Psoas muscle (tissue), 8 donors: Measurements from ENCODE around the gene ELFN1. TPM values are rescaled to one million over a fixed set of nuclear protein-coding genes. Genes with fewer than 3 reads are reported as not detected.

Experiments used
- ATAC-seq, 4 donors: fragments of 200-7000 bp; cut with Tn5 transposase; one replicate each; pipeline ENCODE4 v1.9.1; 2020; ENCODE audit warnings: moderate library complexity in 3 of 4, mild to moderate bottlenecking in 2 of 4
- DNase-seq, 2 donors: peaks; one replicate each; pipeline ENCODE4 v3.0.0-alpha.2; 2020
- H3K27ac ChIP-seq: fragments of 200-600 bp; one replicate; pipeline ENCODE4 v1.8.0; 2022
- H3K27me3 ChIP-seq, 3 donors: fragments of 200-600 bp in 1 of 3; one replicate each; pipeline versions ENCODE4 v1.6.1 to v1.8.0; 2013 to 2022; ENCODE audit warnings: low read length in 2 of 3, mild to moderate bottlenecking in 2 of 3, moderate library complexity in 1 of 3; ENCODE audit not compliant: insufficient read depth in 3 of 3
- H3K36me3 ChIP-seq, 2 donors: fragments of 200-600 bp in 1 of 2; one replicate each; pipeline versions ENCODE4 v1.6.1 to v1.8.0; 2013 to 2022; ENCODE audit warnings: low read depth in 1 of 2, mild to moderate bottlenecking in 1 of 2, moderate library complexity in 1 of 2; ENCODE audit not compliant: insufficient read depth in 1 of 2
- H3K4me1 ChIP-seq: fragments of 200-600 bp; one replicate; pipeline ENCODE4 v1.8.0; 2022
- H3K4me3 ChIP-seq: fragments of 200-600 bp; one replicate; pipeline ENCODE4 v1.8.0; 2022; ENCODE audit warnings: mild to moderate bottlenecking
- H3K9me3 ChIP-seq: fragments of 200-600 bp; one replicate; pipeline ENCODE4 v1.8.0; 2022
- WGBS, 3 donors: extraction: QIAGEN DNeasy Blood & Tissue Kit; methylation state at CpG; one replicate each; pipeline versions ENCODE4 v1.1.6 to v1.1.7; 2013; 5-methylcytosine and 5-hydroxymethylcytosine counted together
- intact Hi-C, 2 donors: fragments of 100-400 bp; cut with DNase I; formaldehyde crosslinking; loops; one replicate each; pipeline versions ENCODE4 v1.11.0 to v1.14.2; 2022
- polyA plus RNA-seq, 3 donors: library from polyadenylated mRNA; stranded (reverse); fragments of 200-250 nt; gene quantifications; one replicate each; pipeline ENCODE4 v1.2.3, GENCODE V29; 2013
- total RNA-seq, 4 donors: library from RNA; stranded (reverse); fragmentation: NEBNext Ultra II Directional in 2 of 4; extraction: Animal tissue kit (Norgen Biotek cat#: 25700) in 2 of 4; gene quantifications; one replicate each; pipeline versions ENCODE4 v1.2.1 to v1.2.4, GENCODE V29; 2021 to 2023
- TF ChIP-seq, protein P1 (sequence below): fragments of 200-600 bp; IDR thresholded peaks from one replicate; pipeline ENCODE4 v1.8.0; 2022; ENCODE audit warnings: antibody characterized with exemption
- donor health status: healthy with polysubstance abuse.
- donor health status: DM: no; HTN: no; CAD: no; lungs with moderate emphysema.
- donor health status: Bipolar disorder and iron deficiency.
- donor health status: healthy.
- donor health status: DM: yes; HTN: yes; CAD: no.
- donor health status: DM: no; HTN: no; CAD: no.
- donor health status: DM: no; HTN: no; CAD: no.
- donor health status: DM: yes; HTN: yes; CAD: no.

ELFN1 gene
- total and polyA plus RNA-seq, 7 donors = 0.11 to 0.87 (median 0.64) TPM

GRCh38 chr7:1787681-1788235 lies 117.7 kb downstream of the ELFN1 start:
- peaks cover 4% of the 10 kb centered on the region for H3K9me3 ChIP-seq
- intact Hi-C loops = no loop called here
- ATAC-seq = no peak
- 86 to 94% (median 87%) methylated on average over 18 of the region's 18 CpGs for WGBS, 3 donors
- H3K4me3 ChIP-seq = no peak overlapping the region
- TF ChIP-seq, protein P1, sequence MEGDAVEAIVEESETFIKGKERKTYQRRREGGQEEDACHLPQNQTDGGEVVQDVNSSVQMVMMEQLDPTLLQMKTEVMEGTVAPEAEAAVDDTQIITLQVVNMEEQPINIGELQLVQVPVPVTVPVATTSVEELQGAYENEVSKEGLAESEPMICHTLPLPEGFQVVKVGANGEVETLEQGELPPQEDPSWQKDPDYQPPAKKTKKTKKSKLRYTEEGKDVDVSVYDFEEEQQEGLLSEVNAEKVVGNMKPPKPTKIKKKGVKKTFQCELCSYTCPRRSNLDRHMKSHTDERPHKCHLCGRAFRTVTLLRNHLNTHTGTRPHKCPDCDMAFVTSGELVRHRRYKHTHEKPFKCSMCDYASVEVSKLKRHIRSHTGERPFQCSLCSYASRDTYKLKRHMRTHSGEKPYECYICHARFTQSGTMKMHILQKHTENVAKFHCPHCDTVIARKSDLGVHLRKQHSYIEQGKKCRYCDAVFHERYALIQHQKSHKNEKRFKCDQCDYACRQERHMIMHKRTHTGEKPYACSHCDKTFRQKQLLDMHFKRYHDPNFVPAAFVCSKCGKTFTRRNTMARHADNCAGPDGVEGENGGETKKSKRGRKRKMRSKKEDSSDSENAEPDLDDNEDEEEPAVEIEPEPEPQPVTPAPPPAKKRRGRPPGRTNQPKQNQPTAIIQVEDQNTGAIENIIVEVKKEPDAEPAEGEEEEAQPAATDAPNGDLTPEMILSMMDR = no peak
- no peak overlapping the region for H3K27ac ChIP-seq
- no peak for DNase-seq
- H3K36me3 ChIP-seq = no peaks in the 10 kb centered on the region
- peaks cover 0 to 9% (median 0%) of the 10 kb centered on the region in 3 donors for H3K27me3 ChIP-seq
- H3K4me1 ChIP-seq = no peaks in the 10 kb centered on the region

GRCh38 chr7:1794888-1795542 lies 124.9 kb downstream of the ELFN1 start:
- ATAC-seq (no peak), DNase-seq (no peak)
- H3K36me3 ChIP-seq = no peaks in the 10 kb centered on the region
- TF ChIP-seq, protein P1 = no peak
- no peaks in the 10 kb centered on the region for H3K4me1 ChIP-seq
- peaks cover 0 to 2% (median 1%) of the 10 kb centered on the region in 3 donors for H3K27me3 ChIP-seq
- WGBS, 3 donors = 10 to 28% (median 15%) methylated on average over 1 of the region's 1 CpG
- H3K4me3 ChIP-seq = no peak overlapping the region
- intact Hi-C loops = no loop called here
- H3K27ac ChIP-seq = no peak overlapping the region
- H3K9me3 ChIP-seq = peaks cover 19% of the 10 kb centered on the region

Other genes starting within 250 kb of the ELFN1 start
- gene MICALL2, start 210.8 kb upstream of the ELFN1 start, total RNA-seq = 10 to 100 TPM in 2 of 4 donors, 1 to 10 TPM in 2; 4.6 to 12.0 (median 8.9) TPM
- 10 to 100 TPM in 1 of 3 donors, 1 to 10 TPM in 2; 4.9 to 10.9 (median 5.0) TPM for gene MICALL2, start 210.8 kb upstream of the ELFN1 start, polyA plus RNA-seq
- gene INTS1, start 165.9 kb upstream of the ELFN1 start, total RNA-seq = 10 to 100 TPM; 61.3 to 77.6 (median 68.9) TPM
- gene INTS1, start 165.9 kb upstream of the ELFN1 start, polyA plus RNA-seq = 10 to 100 TPM; 38.8 to 70.7 (median 44.0) TPM
- 100 to 1,000 TPM in 1 of 4 donors, 10 to 100 TPM in 3; 59.1 to 103 (median 77.5) TPM for gene MAFK, start 139.6 kb upstream of the ELFN1 start, total RNA-seq
- gene MAFK, start 139.6 kb upstream of the ELFN1 start, polyA plus RNA-seq = 100 to 1,000 TPM in 1 of 3 donors, 10 to 100 TPM in 2; 36.7 to 138 (median 62.9) TPM
- 1 to 10 TPM; 2.8 to 6.0 (median 2.9) TPM for gene TMEM184A, start 114.1 kb upstream of the ELFN1 start, total RNA-seq
- 1 to 10 TPM in 2 of 3 donors, under 1 TPM in 1; 0.40 to 1.4 (median 1.1) TPM for gene TMEM184A, start 114.1 kb upstream of the ELFN1 start, polyA plus RNA-seq
- 10 to 100 TPM; 11.8 to 18.2 (median 14.6) TPM for gene PSMG3, start 100.2 kb upstream of the ELFN1 start, total RNA-seq
- gene PSMG3, start 100.2 kb upstream of the ELFN1 start, polyA plus RNA-seq = 10 to 100 TPM; 33.4 to 59.1 (median 54.1) TPM